Epithelial cell of esophagus (primary cell): ENCODE data around the gene IMP4.

ENCODE experiments used
- DNase-seq: peaks from one replicate; pipeline ENCODE4 v3.0.0; 2010; ENCODE audit warnings: low read depth
- H3K4me3 ChIP-seq: 2 replicates; pipeline ENCODE4 v1.5.1; 2011; ENCODE audit warnings: mild to moderate bottlenecking, low read length, control low read depth
- TF ChIP-seq, protein P1 (sequence below): IDR thresholded peaks from 2 replicates; pipeline ENCODE4 v1.5.1; 2011; ENCODE audit warnings: low read depth, mild to moderate bottlenecking, low read length, control low read depth, inconsistent platforms; ENCODE audit not compliant: insufficient read depth; ENCODE audit errors: missing control alignments

IMP4 gene

DNA sequence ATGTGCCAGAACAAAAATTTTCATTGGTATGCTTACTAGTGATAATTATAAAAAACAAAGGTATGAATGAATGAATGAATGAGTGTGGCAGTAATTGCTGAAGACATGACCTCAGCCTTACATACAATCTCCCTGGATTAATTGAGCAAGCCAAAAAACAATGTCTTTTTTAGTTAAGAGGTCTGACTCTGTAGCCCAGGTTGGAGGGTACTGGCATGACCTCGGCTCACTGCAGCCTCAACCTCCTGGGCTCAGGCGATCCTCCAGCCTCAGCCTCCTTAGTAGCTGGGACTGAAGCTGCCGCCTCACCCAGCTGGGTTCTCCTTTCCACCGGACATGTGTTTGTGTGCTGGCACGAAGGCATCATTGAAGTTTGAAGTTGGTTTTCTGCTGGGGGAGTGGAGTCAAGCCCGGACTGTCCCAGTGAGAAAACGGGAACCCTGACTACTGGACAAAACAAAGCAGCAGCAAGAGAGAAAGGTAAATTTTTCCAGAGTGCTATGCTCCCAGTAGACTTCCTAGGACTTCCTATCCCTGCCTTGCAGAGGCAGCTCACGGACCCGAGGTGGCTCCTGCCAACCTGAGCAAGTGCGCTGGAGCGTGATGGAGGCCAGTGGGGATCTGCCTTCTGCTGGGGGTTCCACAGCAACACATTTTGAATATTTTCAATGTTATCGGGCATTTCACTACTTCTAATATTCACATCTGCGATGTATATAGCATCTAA, 6.4 kb upstream of the IMP4 start:
- no peak overlapping the region for H3K4me3 ChIP-seq
- DNase-seq, result no peak
- TF ChIP-seq, protein P1, sequence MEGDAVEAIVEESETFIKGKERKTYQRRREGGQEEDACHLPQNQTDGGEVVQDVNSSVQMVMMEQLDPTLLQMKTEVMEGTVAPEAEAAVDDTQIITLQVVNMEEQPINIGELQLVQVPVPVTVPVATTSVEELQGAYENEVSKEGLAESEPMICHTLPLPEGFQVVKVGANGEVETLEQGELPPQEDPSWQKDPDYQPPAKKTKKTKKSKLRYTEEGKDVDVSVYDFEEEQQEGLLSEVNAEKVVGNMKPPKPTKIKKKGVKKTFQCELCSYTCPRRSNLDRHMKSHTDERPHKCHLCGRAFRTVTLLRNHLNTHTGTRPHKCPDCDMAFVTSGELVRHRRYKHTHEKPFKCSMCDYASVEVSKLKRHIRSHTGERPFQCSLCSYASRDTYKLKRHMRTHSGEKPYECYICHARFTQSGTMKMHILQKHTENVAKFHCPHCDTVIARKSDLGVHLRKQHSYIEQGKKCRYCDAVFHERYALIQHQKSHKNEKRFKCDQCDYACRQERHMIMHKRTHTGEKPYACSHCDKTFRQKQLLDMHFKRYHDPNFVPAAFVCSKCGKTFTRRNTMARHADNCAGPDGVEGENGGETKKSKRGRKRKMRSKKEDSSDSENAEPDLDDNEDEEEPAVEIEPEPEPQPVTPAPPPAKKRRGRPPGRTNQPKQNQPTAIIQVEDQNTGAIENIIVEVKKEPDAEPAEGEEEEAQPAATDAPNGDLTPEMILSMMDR, result no peak

DNA sequence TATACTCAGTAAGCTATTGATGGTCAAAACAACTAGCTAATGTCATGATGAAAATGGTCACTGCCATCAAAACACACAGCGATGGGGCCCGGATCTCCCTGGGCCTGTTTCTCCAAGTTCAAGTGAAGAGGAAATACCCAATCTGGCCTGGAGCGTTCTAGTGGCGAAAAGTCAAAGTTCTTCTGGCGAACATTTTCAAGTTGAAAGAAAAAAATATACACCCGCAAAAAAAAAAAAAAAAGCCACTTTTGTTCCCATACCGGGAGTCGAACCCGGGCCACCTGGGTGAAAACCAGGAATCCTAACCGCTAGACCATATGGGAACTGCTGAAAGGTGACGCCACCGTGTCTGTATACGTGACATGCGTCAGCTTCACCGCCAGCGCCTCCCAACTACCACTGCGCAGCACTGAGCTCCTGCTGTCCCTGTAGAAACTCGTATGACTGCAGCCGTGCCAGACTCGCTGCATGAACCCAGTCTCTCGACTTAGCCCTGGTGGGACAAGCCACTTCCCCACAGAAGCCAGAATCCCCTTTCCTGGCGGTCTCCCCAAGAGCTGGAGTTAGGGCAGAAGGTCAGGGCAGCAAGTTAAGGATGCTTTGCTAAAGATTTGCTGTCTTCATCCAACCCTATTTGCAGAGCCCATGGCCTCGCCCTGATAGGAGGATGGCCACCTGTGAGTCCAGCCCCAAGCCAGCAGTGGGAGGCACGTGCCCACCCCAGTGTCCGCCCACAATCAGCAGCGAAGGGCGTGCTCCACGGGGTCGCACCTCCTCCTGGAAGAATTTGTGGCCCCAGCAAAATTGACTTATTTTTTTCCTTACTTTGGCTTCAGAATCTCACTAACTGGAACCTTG, 5.6 kb upstream of the IMP4 start:
- peak overlapping the region; percentile 50 for H3K4me3 ChIP-seq
- DNase-seq, result peak; percentile 80
- TF ChIP-seq, protein P1, result no peak

DNA sequence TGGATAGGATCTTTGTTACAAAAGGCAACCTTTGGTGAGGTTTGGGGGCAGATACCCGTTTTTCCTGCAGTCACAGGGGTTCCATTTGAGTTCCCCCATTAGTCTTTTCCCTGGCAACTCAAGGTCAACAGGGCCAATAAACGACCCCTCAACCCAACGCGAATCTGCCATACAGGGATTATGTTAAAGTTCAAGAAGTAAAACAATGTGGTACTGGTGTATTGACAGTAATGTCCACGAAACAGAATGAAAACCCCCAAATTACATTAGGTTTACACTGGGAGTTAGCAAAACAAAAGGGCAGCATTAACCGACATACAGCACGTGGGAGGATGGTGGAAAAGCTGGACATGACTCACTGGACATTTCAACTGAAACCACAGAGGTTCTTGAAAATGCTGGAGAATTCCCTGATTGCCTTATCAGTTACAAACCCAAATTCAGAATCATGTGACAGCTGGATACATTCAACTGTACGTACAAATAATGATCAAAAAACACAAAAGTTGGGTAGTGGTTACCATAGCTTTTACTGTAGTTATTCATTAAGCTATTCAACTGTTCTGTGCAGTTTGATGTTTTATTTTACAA, 4.9 kb upstream of the IMP4 start:
- peak; percentile 32 for DNase-seq
- TF ChIP-seq, protein P1, result no peak

DNA sequence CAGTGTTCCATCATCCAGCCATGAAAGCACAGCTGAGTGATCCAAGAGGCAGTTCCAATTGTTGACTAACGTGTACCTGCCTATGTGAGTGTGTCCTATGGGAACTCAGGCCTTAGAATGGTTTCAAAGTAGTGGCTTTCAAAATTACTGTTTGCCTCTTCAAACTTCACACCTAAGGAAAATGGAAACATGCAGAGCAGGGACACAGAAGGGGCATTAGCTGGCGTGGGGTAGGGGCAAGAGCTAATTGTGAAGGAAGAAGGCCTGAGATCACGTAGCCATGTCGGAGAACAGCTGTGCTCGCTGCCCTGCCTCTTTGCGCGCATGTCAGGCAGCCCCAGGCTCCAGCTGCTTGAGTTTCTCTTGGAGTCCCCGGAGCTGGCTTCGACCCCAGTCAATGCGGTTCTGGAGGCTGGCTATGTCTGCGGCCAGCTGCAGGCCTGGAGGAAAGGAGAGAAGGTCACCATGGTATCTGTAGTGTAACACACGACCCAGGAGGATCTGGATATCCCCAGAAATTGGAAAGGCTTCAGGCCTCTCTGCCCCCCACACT, 3.8 kb upstream of the IMP4 start:
- TF ChIP-seq, protein P1, result no peak
- no peak overlapping the region for H3K4me3 ChIP-seq
- no peak for DNase-seq

More for the DNA sequence above, 4.9 kb upstream of the IMP4 start:
- no peak overlapping the region for H3K4me3 ChIP-seq

DNA sequence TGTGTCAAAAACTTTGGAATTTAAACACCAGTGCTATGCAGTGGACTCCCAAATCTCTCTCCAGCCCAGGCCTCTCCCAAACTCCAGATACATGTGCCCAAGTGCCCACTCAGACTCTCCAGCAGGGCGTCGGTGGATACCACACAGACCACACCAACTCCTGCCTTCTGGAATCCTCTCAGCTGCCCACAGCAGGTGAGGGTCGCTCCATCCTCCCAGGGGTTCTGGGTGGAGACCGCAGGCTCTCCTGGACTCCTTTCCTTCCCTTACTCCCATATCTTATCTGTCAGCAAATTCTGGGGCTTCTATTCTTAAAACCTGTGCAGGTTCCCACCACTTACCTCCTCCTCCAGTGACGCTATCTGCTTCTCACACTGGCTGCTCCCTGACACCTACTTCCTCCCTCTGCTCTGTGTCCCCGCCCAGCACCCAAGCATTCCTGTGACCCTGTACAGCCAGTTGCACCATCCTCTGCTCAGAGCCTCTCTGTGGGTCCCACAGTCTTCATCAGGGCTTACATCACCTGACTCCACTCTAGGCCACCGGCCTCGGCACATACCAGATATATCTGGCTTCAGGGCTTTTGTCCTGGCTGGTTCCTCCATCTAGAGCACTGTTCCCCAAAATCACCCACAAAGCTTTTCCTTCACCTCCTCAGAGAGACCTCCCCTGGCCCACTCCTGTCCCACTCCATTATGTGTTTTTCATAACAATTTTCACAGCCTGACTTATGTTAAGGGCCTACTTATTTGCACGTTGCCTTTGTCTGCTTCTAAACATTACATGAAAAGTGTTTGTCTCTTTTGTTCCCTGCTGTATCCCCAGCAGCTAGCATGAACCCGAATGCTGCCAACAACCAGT, 2.6 kb upstream of the IMP4 start:
- no peak for DNase-seq
- H3K4me3 ChIP-seq, result no peak overlapping the region
- TF ChIP-seq, protein P1, result no peak

DNA sequence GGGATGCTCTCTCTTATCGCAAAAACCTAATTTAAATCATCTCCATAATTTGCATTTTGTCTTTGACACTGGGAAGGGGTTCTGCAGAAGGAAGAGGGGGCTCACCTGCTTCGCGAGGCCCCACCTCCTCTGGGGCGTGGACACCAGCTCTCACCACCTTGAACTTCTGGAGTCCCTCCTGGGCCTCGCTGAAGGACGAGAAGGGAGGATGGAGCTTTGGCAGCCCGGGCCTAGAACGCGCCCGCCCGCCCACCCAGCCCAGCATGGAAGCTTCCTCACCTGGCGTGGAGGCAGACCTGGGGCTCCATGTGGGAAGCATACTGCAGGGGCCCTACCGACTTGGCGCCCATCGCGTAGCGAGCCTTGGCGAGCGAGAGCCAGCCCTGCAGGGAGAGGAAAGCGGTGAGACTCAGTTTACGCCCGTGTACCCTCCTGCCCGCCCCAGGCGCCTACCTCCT, 1.1 kb upstream of the IMP4 start:
- DNase-seq, result peak; percentile 31
- TF ChIP-seq, protein P1, result no peak
- peak overlapping the region; percentile 62 for H3K4me3 ChIP-seq
